ENCODE results near the gene PEPD. TPM values are rescaled to one million over a fixed set of nuclear protein-coding genes. Genes with fewer than 3 reads are reported as not detected.

Gene PEPD
- total and polyA plus RNA-seq, 2 of the 4 experiments (the other 2 are of a cell fraction): 36.7 to 88.4 TPM

GRCh38 chr19:33554821-33555220, 33.2 kb upstream of the PEPD start:
- Histone ChIP-seq H3K79me1 (ENCODE audit: low read depth in 1 of 2, low read length in 2 of 2) (no peaks in the 10 kb centered on the region), H2BK5ac (ENCODE audit: low read depth, low read length, poor library complexity, severe bottlenecking) (no peak overlapping the region), H2AK9ac (replicated peaks; ENCODE audit: low read depth, low read length, poor library complexity) (no peak overlapping the region), H2BK120ac (ENCODE audit: low read depth, low read length) (no peak overlapping the region), H3K9me3 (ENCODE audit: control insufficient read depth, insufficient read depth, low read length) (no peaks in the 10 kb centered on the region), H3K4me3 (ENCODE audit: insufficient read depth, low read depth, low read length) (no peak overlapping the region), H3K9me1 (ENCODE audit: insufficient read depth, low read length) (no peaks in the 10 kb centered on the region), H3K4ac (ENCODE audit: low read depth, low read length) (no peak overlapping the region), H2AK5ac (ENCODE audit: low read depth, low read length) (no peak overlapping the region), H3K56ac (ENCODE audit: extremely low read depth, insufficient read depth, low read length) (no peak overlapping the region), H3K4me1 (ENCODE audit: control insufficient read depth, insufficient read depth, low read length) (no peaks in the 10 kb centered on the region), H3K27ac (ENCODE audit: insufficient read depth, low read length) (no peak overlapping the region), H2BK20ac (ENCODE audit: low read depth, low read length) (no peak overlapping the region), H3K18ac (ENCODE audit: low read depth, low read length) (no peak overlapping the region), H3K23ac (ENCODE audit: low read depth, low read length) (no peak overlapping the region), H4K5ac (ENCODE audit: low read depth, low read length) (no peak overlapping the region), H4K8ac (ENCODE audit: low read depth in 2 of 2, low read length in 2 of 2) (no peak overlapping the region), H3K36me3 (ENCODE audit: control insufficient read depth, insufficient read depth, low read length) (no peaks in the 10 kb centered on the region), H3K27me3 (ENCODE audit: control insufficient read depth, insufficient read depth, low read length) (no peaks in the 10 kb centered on the region), H3K14ac (replicated peaks; ENCODE audit: low read depth, low read length) (no peak overlapping the region), H4K20me1 (ENCODE audit: insufficient read depth, low read length) (no peaks in the 10 kb centered on the region), H3K9ac (ENCODE audit: low read depth, low read length) (no peak overlapping the region), H3K4me2 (ENCODE audit: low read depth, low read length) (no peak overlapping the region), H2BK15ac (ENCODE audit: low read depth, low read length) (no peak overlapping the region), H2AFZ (replicated peaks; ENCODE audit: low read length, poor library complexity) (no peak overlapping the region), H4K91ac (ENCODE audit: insufficient read depth, low read depth, low read length) (no peak overlapping the region)
- TF ChIP-seq BHLHE40 (IDR thresholded peaks at IDR 0.05; ENCODE audit: low read depth, low read length): no peak
- no peak for TF ChIP-seq ELK1 (IDR thresholded peaks at IDR 0.05; ENCODE audit: borderline replicate concordance, low read depth, low read length)
- no peak for TF ChIP-seq CTCF (conservative IDR thresholded peaks at IDR 0.05; ENCODE audit: low read depth, low read length)
- TF ChIP-seq USF2 (IDR thresholded peaks at IDR 0.05; ENCODE audit: low read depth, low read length): no peak
- no peak for TF ChIP-seq RCOR1 (IDR thresholded peaks at IDR 0.05; ENCODE audit: insufficient replicate concordance, low read length)
- TF ChIP-seq MXI1 (IDR thresholded peaks at IDR 0.05; ENCODE audit: borderline replicate concordance, low read depth, low read length): no peak
- no peak for TF ChIP-seq RFX5 (IDR thresholded peaks at IDR 0.05; ENCODE audit: low read depth, low read length)
- no peak for TF ChIP-seq POLR2A (IDR thresholded peaks at IDR 0.05; ENCODE audit: low read depth, low read length)
- no peak for TF ChIP-seq MAZ (IDR thresholded peaks at IDR 0.05; ENCODE audit: borderline replicate concordance, low read depth, low read length)
- no peak for TF ChIP-seq SMC3 (IDR thresholded peaks at IDR 0.05; ENCODE audit: low read depth, low read length)
- no peak for TF ChIP-seq MAFK (IDR thresholded peaks at IDR 0.05; ENCODE audit: low read depth, low read length)
- no peak for TF ChIP-seq RAD21 (IDR thresholded peaks at IDR 0.05; ENCODE audit: low read length)
- TF ChIP-seq CHD1 (IDR thresholded peaks at IDR 0.05; ENCODE audit: low read depth, low read length): no peak
- TF ChIP-seq NFE2L2 (IDR thresholded peaks at IDR 0.05; ENCODE audit: low read depth, low read length): no peak
- TF ChIP-seq FOS (IDR thresholded peaks at IDR 0.05; ENCODE audit: low read depth, low read length): no peak
- TF ChIP-seq CEBPB (IDR thresholded peaks at IDR 0.05; ENCODE audit: low read depth, low read length): no peak
- POLR2A ChIA-PET (ENCODE audit: unreplicated experiment): no interaction called here
- DNase-seq (no peak), ATAC-seq (ENCODE audit: low read depth) (no peak)
- intact Hi-C loops (cut with micrococcal nuclease) (no loop called here), dilution Hi-C loops (cut with HindIII; ENCODE audit: low sequenced_read_pairs, unreplicated experiment) (no loop called here), in situ Hi-C loops (cut with MboI; ENCODE audit: low sequenced_read_pairs) (no loop called here)
- CTCF ChIA-PET: no interaction called here
- 67% methylated on average over 4 of the region's 7 CpGs; no CpG with 5 or more reads in 1 of the 2 experiments for WGBS, 2 experiments (ENCODE audit: extremely low coverage in 2 of 2, insufficient read length in 1 of 2)
- no TSS peak for BruUV-seq (replicated peaks)
